K562 (cell line): ENCODE data around the gene SPPL3. TPM values are rescaled to one million over a fixed set of nuclear protein-coding genes. Genes with fewer than 3 reads are reported as not detected.

Experiments
- ATF7 ChIP-seq: fragments of 450-650 bp; IDR thresholded peaks from 2 replicates; pipeline ENCODE4 v1.7.1; 2014; ENCODE audit warnings: mild to moderate bottlenecking, moderate library complexity
- BHLHE40 ChIP-seq: IDR thresholded peaks from 2 replicates; pipeline ENCODE4 v1.6.1; 2011; ENCODE audit warnings: low read length, improper control_type of control experiment
- DACH1 ChIP-seq: fragments of 450-650 bp; IDR thresholded peaks from 2 replicates; pipeline ENCODE4 v1.6.1; 2018; ENCODE audit not compliant: partially characterized antibody
- FOSL1 ChIP-seq: fragments of 200-800 bp; sonication (Bioruptor generic); conservative IDR thresholded peaks from 2 replicates; pipeline ENCODE4 v1.6.1; 2016; ENCODE audit warnings: missing genetic modification characterization, missing compliant biosample characterization
- MTA3 ChIP-seq: fragments of 450-650 bp; formaldehyde crosslinking; IDR thresholded peaks from 2 replicates; pipeline ENCODE4 v1.6.1; 2017; ENCODE audit warnings: mild to moderate bottlenecking, borderline replicate concordance
- RB1 ChIP-seq: fragments of 450-650 bp; IDR thresholded peaks from 2 replicates; pipeline ENCODE4 v1.6.1; 2017; ENCODE audit warnings: low read depth, mild to moderate bottlenecking
- RBM17 ChIP-seq: fragments of 200-400 bp; formaldehyde crosslinking; IDR thresholded peaks from 2 replicates; pipeline ENCODE4 v1.6.1; 2017; ENCODE audit warnings: low read depth, mild to moderate bottlenecking, low read length, borderline replicate concordance
- SOX6 ChIP-seq: fragments of 450-650 bp; IDR thresholded peaks from 2 replicates; pipeline ENCODE4 v1.6.1; 2014; ENCODE audit warnings: mild to moderate bottlenecking
- SREBF2 ChIP-seq: sonication (generic); formaldehyde crosslinking; IDR thresholded peaks from 2 replicates; pipeline ENCODE4 v1.4.0; 2020; ENCODE audit warnings: mild to moderate bottlenecking, missing genetic modification reagents
- TAF7 ChIP-seq: fragments of 450-650 bp; IDR thresholded peaks from 2 replicates; pipeline ENCODE4 v1.6.1; 2016; ENCODE audit warnings: missing genetic modification characterization, missing compliant biosample characterization
- TBP ChIP-seq: optimal IDR thresholded peaks from 2 replicates; pipeline ENCODE3; 2011; ENCODE audit warnings: low read depth, low read length, improper control_type of control experiment
- THRAP3 ChIP-seq: fragments of 450-650 bp; IDR thresholded peaks from 2 replicates; pipeline ENCODE4 v1.6.1; 2016; ENCODE audit warnings: mild to moderate bottlenecking, inconsistent platforms, borderline replicate concordance
- THRB ChIP-seq: fragments of 450-650 bp; formaldehyde crosslinking; conservative IDR thresholded peaks from 2 replicates; pipeline ENCODE4 v1.4.0; 2022; ENCODE audit warnings: mild to moderate bottlenecking, missing genetic modification characterization
- YY1 ChIP-seq, 3 experiments: IDR thresholded peaks; 2 replicates each; pipeline ENCODE4 v1.6.1; 2011; ENCODE audit warnings: low read length in 2 of 3, mild to moderate bottlenecking in 2 of 3, moderate library complexity in 2 of 3, borderline replicate concordance in 1 of 3, control low read depth in 1 of 3, low read depth in 1 of 3; ENCODE audit not compliant: insufficient read depth in 3 of 3, insufficient replicate concordance in 2 of 3, control insufficient read depth in 1 of 3, insufficient read length in 1 of 3; ENCODE audit errors: extremely low read depth in 1 of 3
- ZBTB1 ChIP-seq: sonication (generic); formaldehyde crosslinking; IDR thresholded peaks from 2 replicates; pipeline ENCODE4 v1.8.1; 2023; ENCODE audit warnings: missing genetic modification reagents, low read depth, mild to moderate bottlenecking, borderline replicate concordance
- ZNF384 ChIP-seq: IDR thresholded peaks from 2 replicates; pipeline ENCODE4 v1.6.1; 2012; ENCODE audit warnings: low read depth, low read length, improper control_type of control experiment
- polyA plus RNA-seq, 8 experiments: library from polyadenylated mRNA; depleted of rRNA in 4 of 8; stranded (reverse) in 5 of 8; unstranded in 3 of 8; fragments of >200 nt; fragmentation: Nextera tagmentation in 2 of 8; fragmentation: Illumina TruSeq in 1 of 8; extraction: Ambion mirVana in 2 of 8; extraction: Trizol in 1 of 8; gene quantifications; 2 replicates each; pipeline versions ENCODE4 v1.2.1 to v1.2.3, GENCODE V29; 2011 to 2014; ENCODE audit warnings: inconsistent platforms in 1 of 8, missing spikeins in 1 of 8
- total RNA-seq, 7 experiments: library from RNA; depleted of rRNA in 6 of 7; stranded (reverse); fragments of >200 nt in 6 of 7; fragmentation: Illumina TruSeq in 2 of 7; extraction: Trizol in 2 of 7; gene quantifications; 2 replicates each; pipeline versions ENCODE4 v1.2.1 to v1.2.3, GENCODE V29; 2011 to 2021; ENCODE audit warnings: low replicate concordance in 1 of 7
- TF ChIP-seq, protein P1 (sequence below): fragments of 450-650 bp; IDR thresholded peaks from 2 replicates; pipeline ENCODE4 v1.6.1; 2016
- TF ChIP-seq, protein P2 (sequence below): sonication (generic); formaldehyde crosslinking; IDR thresholded peaks from 2 replicates; pipeline ENCODE4 v1.8.1; 2023; ENCODE audit warnings: mild to moderate bottlenecking, missing genetic modification reagents
- TF ChIP-seq, protein P3 (sequence below): sonication (generic); formaldehyde crosslinking; IDR thresholded peaks from 2 replicates; pipeline ENCODE4 v1.8.1; 2022; ENCODE audit warnings: missing genetic modification reagents
- TF ChIP-seq, protein P4 (sequence below): fragments of 250-450 bp; sonication (Bioruptor Pico); IDR thresholded peaks from 2 replicates; pipeline ENCODE4 v1.4.0; 2020; ENCODE audit warnings: mild to moderate bottlenecking

The SPPL3 gene
- total and polyA plus RNA-seq, 9 of the 15 experiments (the other 6 are each of a cell fraction or from before 2014, with no cell fraction given): 2.9 to 32.1 (median 7.1) TPM

DNA sequence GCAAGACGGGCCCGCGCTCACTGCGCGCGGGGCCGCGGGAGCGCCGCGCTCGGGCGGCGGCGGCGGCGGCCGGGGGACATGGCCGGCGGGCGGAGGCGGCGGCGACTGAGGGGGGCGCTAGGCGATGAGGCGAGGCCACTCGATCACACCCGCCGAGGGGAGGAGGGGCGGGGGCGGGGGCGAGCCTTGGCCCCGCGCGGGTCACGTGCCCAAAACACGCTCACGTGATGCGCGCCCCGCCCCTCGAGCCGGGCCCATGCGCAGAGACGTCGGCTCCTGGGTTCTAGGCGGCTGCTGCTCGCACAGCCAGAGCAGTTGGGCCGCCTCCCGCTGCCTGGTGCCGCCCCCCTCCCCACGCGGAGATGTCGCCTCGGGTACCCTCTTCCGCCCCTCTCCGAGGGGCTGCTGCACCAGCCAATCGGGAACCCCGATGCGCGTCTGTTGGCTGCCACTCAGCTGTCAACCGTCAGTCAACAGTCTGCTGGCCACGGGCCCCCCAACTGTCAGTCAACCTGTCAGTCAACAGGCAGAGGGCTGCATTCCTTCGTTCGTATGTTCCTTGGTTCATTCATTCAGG lies at the start of gene SPPL3 (continued):
- TF ChIP-seq, protein P1, sequence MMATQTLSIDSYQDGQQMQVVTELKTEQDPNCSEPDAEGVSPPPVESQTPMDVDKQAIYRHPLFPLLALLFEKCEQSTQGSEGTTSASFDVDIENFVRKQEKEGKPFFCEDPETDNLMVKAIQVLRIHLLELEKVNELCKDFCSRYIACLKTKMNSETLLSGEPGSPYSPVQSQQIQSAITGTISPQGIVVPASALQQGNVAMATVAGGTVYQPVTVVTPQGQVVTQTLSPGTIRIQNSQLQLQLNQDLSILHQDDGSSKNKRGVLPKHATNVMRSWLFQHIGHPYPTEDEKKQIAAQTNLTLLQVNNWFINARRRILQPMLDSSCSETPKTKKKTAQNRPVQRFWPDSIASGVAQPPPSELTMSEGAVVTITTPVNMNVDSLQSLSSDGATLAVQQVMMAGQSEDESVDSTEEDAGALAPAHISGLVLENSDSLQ: peak; percentile 99
- TF ChIP-seq, protein P2, sequence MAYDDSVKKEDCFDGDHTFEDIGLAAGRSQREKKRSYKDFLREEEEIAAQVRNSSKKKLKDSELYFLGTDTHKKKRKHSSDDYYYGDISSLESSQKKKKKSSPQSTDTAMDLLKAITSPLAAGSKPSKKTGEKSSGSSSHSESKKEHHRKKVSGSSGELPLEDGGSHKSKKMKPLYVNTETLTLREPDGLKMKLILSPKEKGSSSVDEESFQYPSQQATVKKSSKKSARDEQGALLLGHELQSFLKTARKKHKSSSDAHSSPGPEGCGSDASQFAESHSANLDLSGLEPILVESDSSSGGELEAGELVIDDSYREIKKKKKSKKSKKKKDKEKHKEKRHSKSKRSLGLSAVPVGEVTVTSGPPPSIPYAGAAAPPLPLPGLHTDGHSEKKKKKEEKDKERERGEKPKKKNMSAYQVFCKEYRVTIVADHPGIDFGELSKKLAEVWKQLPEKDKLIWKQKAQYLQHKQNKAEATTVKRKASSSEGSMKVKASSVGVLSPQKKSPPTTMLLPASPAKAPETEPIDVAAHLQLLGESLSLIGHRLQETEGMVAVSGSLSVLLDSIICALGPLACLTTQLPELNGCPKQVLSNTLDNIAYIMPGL: no peak
- no peak for TF ChIP-seq ZBTB1 (CRISPR knock-in tag)
- TF ChIP-seq THRB (CRISPR knock-in tag): no peak
- TF ChIP-seq RBM17: no peak
- TF ChIP-seq ATF7: peak; percentile 30; the same call in 1 of the 2 replicates
- peak; percentile 17 for TF ChIP-seq RB1
- TF ChIP-seq, protein P3, sequence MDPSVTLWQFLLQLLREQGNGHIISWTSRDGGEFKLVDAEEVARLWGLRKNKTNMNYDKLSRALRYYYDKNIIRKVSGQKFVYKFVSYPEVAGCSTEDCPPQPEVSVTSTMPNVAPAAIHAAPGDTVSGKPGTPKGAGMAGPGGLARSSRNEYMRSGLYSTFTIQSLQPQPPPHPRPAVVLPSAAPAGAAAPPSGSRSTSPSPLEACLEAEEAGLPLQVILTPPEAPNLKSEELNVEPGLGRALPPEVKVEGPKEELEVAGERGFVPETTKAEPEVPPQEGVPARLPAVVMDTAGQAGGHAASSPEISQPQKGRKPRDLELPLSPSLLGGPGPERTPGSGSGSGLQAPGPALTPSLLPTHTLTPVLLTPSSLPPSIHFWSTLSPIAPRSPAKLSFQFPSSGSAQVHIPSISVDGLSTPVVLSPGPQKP (CRISPR knock-in tag): no peak
- TF ChIP-seq SREBF2 (CRISPR knock-in tag): no peak
- TF ChIP-seq BHLHE40: peak; percentile 98
- TF ChIP-seq, protein P4, sequence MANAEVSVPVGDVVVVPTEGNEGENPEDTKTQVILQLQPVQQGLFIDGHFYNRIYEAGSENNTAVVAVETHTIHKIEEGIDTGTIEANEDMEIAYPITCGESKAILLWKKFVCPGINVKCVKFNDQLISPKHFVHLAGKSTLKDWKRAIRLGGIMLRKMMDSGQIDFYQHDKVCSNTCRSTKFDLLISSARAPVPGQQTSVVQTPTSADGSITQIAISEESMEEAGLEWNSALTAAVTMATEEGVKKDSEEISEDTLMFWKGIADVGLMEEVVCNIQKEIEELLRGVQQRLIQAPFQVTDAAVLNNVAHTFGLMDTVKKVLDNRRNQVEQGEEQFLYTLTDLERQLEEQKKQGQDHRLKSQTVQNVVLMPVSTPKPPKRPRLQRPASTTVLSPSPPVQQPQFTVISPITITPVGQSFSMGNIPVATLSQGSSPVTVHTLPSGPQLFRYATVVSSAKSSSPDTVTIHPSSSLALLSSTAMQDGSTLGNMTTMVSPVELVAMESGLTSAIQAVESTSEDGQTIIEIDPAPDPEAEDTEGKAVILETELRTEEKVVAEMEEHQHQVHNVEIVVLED (CRISPR knock-in tag): peak; percentile 33; the same call in 1 of the 2 replicates
- no peak for TF ChIP-seq YY1 (IDR thresholded peaks at IDR 0.05; ENCODE audit: borderline replicate concordance in 1 of 3, control insufficient read depth in 1 of 3, extremely low read depth in 1 of 3, insufficient read depth in 3 of 3, insufficient read length in 1 of 3, insufficient replicate concordance in 2 of 3, low read depth in 1 of 3, low read length in 2 of 3)
- TF ChIP-seq DACH1: no peak
- no peak for TF ChIP-seq ZNF384
- TF ChIP-seq MTA3: peak; percentile 22; the same call in 1 of the 2 replicates
- TF ChIP-seq SOX6: no peak
- TF ChIP-seq TBP: peak; percentile 68
- TF ChIP-seq THRAP3: no peak
- 0 out of 2 replicates have a peak, but pooled peaks have one; percentile 11 for TF ChIP-seq FOSL1 (tag)
- TF ChIP-seq TAF7 (tag): no peak
